ENCODE data around the gene CDKAL1.

The CDKAL1 gene

DNA sequence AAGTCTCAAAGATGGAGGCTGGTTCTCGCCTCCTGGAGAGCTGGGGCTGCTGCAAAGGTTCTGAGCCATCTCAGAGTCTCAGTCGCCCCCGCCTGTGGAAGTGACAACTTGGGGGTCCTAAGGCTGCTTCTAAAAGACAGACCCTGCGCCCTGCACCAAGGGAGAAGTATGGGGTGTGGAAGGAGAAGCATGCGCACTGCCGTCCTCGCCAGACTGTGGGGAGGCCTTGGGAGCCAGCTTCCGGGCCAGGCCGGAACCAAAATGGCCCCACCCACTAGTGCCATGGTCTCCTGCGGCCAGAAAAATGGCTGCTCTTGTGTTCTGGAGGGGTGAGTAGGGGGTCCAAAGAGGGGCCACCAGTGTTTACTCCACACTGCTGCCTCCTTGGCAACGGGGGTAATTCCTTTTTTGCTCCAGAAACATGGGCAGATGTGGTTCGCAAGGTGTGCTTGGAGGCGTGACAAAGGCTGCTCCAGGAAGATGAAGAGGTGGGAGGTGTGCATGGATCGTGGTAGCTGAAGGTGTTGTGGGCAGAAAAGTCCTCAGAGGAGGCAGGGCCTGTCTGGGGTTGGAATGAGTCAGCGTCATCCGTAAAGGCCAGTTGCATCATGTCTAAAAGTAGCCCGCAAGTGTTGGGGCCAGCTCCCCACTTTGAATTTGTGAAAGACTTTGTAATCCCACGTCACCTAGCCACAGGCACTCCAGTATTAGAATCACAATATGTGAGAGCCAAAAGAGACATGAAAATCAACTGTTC is 729.5 kb downstream of the CDKAL1 start:
- DNase-seq (ENCODE audit: low spot score), result peak; percentile 39

DNA sequence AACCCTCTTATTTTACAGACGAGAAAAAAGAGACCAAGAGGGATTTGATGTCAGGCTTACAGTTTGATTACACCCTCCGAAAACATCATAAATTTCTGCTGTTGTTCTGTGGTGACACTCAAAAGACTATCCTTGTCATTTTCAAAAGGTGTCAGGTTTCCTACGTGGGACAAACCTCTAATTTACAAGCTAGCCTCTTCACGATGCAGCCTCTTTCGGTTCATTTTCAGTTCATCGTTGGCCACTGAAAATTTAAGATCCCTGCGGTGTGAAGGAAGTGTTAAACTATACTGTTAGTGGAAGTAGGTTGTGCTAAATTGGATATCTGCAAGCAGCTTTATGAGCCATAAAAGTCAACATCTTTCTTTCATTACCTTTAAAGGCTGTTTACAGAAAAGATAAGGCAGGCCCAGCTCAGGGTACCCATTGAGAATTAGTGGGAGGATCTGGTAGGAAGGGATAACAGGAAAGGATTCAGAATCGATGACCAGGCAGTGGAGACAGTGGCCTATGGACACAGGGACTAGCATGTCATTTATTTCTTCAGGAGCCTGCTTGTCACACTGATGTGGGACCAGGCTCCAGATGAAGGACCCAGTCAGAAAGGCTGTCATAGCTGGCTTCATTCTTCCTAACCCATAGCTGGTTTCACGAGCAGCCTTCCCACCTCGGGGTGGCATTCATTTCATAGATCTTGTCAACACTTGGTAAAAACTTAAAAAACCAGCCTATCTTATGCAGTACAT is 730.2 kb downstream of the CDKAL1 start:
- DNase-seq (ENCODE audit: low spot score), result no peak

GRCh38 chr6:21265034-21265729 is 730.9 kb downstream of the CDKAL1 start:
- peak; percentile 48 for DNase-seq (ENCODE audit: low spot score)

DNA sequence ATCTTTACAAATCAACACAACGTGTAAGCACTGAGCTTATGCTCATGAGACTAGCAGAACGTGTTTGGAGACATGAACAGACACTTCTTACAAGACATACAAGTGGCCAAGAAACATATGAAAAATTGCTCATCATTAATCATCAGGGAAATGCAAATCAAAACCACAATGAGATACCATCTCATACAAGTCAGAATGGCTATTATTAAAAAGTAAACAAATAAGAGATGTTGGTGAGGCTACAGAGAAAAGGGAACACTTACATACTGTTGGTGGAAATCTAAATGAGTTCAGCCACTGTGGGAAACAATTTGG is 731.4 kb downstream of the CDKAL1 start:
- DNase-seq (ENCODE audit: low spot score), result peak; percentile 8

DNA sequence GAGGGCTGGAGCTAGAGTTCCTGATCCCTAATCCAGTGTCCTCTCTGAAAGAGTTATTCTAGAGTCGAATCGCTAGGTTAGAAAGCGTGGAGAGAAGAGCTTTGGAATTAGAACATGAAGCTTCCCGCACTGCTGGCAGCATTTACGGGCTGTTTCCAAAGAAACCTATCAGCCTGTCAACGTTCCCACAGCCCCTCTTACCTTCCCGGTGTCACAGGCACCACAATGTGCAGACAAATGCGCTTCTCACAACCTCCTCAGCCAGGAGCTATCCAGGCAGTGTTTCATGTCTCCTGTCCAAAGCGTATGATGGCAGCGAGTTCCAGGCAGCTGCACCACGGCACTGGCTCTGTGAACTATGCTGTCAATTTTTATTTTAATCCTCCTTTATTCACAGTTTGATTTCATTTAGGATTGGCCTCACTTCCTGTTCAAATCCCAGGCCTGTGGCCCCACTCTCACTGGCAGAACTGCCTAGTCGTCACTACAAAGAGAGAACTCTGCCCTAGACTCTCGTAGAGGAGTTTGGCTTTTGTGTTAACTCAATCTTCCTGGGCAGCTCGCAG is 736.5 kb downstream of the CDKAL1 start:
- DNase-seq (ENCODE audit: low spot score), result no peak

GRCh38 chr6:21271428-21272155 is 737.3 kb downstream of the CDKAL1 start:
- no peak for DNase-seq (ENCODE audit: low spot score)

DNA sequence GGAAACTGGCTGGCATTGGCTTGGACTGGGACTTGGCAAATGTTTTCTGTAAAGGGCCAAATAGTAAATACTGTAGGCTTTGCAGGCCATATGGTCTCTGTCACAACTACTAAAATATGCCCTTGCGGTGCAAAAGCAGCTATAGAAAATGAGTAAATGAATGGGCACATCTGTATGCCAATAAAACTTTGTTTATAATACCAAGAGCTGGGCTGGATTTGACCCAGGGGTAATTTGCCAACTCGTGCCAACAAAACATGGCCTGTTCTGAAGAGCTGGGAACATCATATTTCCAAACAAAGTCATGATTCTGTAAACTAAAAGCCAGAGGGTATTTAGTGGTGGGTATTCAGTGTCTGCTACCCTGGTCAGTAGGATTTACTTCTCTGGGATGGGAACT is 739.2 kb downstream of the CDKAL1 start:
- DNase-seq (ENCODE audit: low spot score), result no peak

GRCh38 chr6:21274851-21275250 is 740.6 kb downstream of the CDKAL1 start:
- DNase-seq (ENCODE audit: low spot score), result no peak

DNA sequence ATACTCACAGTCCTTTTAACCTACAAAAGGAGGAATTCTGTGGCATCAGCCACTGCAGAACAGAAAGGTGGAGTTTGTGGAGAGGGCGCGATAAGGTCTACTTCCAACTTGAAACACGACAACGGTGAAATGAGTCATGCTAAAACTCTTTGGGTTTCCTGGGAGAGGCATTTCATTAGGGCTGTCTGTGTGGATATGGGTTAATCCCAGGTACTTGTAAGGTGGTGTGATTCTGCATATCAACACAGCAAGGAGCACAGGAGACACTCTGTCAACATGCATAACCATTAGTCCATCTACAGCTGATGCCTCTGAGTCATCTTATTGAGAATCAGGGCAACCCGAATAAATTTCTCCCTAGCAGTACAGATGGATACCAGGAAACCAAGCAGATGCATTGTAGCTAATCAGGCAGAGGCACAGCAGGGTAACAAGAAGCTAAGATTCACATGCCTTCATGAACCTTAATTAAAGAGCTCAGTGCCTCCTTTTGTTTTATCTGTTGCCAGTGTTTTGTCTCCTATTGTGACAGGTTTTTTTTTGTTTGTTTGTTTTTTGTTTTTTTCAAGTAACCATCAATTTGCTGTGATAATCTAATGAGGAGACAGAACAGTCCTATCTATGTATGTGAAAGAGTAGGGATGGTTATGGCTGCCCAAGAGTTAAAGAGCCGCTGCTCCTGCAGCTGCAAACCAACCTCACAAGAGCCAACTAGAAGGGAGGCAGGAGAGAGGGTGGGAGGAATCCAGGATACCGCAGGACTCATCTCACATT is 743.5 kb downstream of the CDKAL1 start:
- no peak for DNase-seq (ENCODE audit: low spot score)

- DNase-seq (ENCODE audit: low spot score), result no peak
Observed at GRCh38 chr6:21278375-21278745, 744.1 kb downstream of the CDKAL1 start.

- DNase-seq (ENCODE audit: low spot score), result no peak
Observed at GRCh38 chr6:21279619-21280018, 745.4 kb downstream of the CDKAL1 start.

DNA sequence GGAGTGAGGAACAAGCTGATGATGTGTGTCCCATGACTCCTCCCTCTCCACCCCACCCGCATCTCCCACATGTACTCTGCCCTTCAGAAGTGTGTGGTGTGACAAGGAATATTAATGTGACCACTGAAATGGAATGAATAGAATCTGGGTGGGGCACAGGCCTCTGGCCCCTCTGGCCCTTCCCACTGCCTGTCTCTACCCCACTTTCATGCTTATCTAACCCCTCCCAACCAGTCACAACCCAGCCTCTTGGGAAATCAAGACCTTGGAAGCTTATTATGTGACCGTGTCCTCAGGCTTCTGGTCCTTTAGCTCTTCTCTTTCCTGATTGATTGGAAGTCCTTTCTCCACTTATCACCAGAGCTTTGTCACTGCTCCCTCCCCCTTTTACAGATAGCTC is 747.1 kb downstream of the CDKAL1 start:
- no peak for DNase-seq (ENCODE audit: low spot score)

Data from activated CD4-positive, alpha-beta T cell treated with anti-CD3 and anti-CD28 coated beads, Interleukin-2, Interleukin-4, amounts not matched to agents 100 ng/mL and 50 ng/mL, durations not matched to agents 16 hours and 8 hours (primary cell).